Osteocyte (in vitro differentiated cells): ENCODE results near the gene ROBO2. TPM values are rescaled to one million over a fixed set of nuclear protein-coding genes. Genes with fewer than 3 reads are reported as not detected.

Experiments
- DNase-seq: peaks from one replicate; pipeline ENCODE4 v3.0.0; 2021; ENCODE audit warnings: mixed read lengths; ENCODE audit not compliant: unreplicated experiment; ENCODE audit errors: extremely low spot score
- H3K27ac Mint-ChIP-seq: one replicate; pipeline ENCODE4 v1.8.0; 2021; ENCODE audit warnings: mild to moderate bottlenecking, mixed read lengths; ENCODE audit not compliant: unreplicated experiment
- H3K27me3 Mint-ChIP-seq: one replicate; pipeline ENCODE4 v1.8.0; 2021; ENCODE audit warnings: mixed read lengths; ENCODE audit not compliant: unreplicated experiment
- H3K36me3 Mint-ChIP-seq: one replicate; pipeline ENCODE4 v1.8.0; 2021; ENCODE audit warnings: mixed read lengths; ENCODE audit not compliant: unreplicated experiment
- H3K4me1 Mint-ChIP-seq: one replicate; pipeline ENCODE4 v1.8.0; 2021; ENCODE audit warnings: mixed read lengths; ENCODE audit not compliant: unreplicated experiment
- H3K4me3 Mint-ChIP-seq: one replicate; pipeline ENCODE4 v1.8.0; 2021; ENCODE audit warnings: mild to moderate bottlenecking, moderate library complexity, mixed read lengths; ENCODE audit not compliant: unreplicated experiment
- H3K9me3 Mint-ChIP-seq: one replicate; pipeline ENCODE4 v1.8.0; 2021; ENCODE audit warnings: mixed read lengths; ENCODE audit not compliant: unreplicated experiment
- CTCF ChIP-seq: fragments of 200-600 bp; sonication (generic); IDR thresholded peaks from 2 replicates; pipeline ENCODE4 v1.5.0; 2021; ENCODE audit warnings: antibody characterized with exemption, mild to moderate bottlenecking, moderate library complexity
- total RNA-seq: library from RNA; stranded (reverse); gene quantifications from 2 replicates; pipeline ENCODE4 v1.2.1, GENCODE V29; 2021

Gene ROBO2
- total RNA-seq, 1 donor from 2014 or later = 18.4 TPM

GRCh38 chr3:77489216-77489615 is 449.3 kb downstream of the ROBO2 start:
- H3K27me3 Mint-ChIP-seq = no peaks in the 10 kb centered on the region
- no peak overlapping the region for H3K4me3 Mint-ChIP-seq
- no peak for DNase-seq
- H3K9me3 Mint-ChIP-seq = peaks cover 15% of the 10 kb centered on the region
- peaks cover 16% of the 10 kb centered on the region for H3K36me3 Mint-ChIP-seq
- no peak for TF ChIP-seq CTCF
- no peaks in the 10 kb centered on the region for H3K4me1 Mint-ChIP-seq
- no peak overlapping the region for H3K27ac Mint-ChIP-seq

DNA sequence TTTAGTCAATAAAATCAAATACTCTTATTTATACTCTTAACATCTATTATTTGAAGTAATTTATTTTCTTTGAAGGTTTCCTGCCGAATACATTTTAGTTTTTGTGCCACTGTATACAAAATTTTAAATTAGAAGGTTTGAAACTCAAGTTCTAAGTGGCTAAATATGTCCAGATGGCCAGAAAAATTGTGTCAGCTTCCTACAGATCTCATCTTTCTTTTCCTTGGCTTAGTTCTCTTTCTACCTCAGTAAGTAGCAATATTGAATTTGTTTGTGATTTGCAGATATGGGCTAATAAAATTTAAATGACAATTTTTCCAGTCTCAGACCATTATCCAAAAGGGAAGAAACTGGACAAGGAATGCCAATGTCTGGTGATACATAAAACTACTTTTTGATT is 452.1 kb downstream of the ROBO2 start:
- Mint-ChIP-seq H3K27me3 (no peaks in the 10 kb centered on the region), H3K4me1 (peaks cover 9% of the 10 kb centered on the region), H3K36me3 (peaks cover 3% of the 10 kb centered on the region), H3K4me3 (no peak overlapping the region), H3K9me3 (peaks cover under 1% of the 10 kb centered on the region), H3K27ac (no peak overlapping the region)
- DNase-seq = no peak
- no peak for TF ChIP-seq CTCF

DNA sequence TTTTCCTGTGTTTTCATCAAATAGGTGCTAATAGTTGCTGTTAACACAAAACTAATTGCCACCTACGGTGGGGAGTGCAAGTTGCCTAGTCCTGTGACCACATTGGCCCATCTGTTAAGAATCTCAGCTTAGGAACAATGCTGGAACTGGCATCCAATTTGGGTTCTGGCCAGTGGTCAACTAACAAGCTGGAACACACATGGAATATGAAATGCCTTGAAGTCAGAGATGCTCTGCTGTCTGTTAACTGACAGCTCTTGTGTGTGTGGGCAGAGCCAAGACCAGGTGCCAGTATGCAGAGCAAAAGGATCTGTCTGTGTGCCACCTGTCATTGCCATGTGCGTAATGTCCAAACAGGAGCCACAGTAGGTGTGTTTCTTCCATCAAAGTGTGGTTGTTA is 460.8 kb downstream of the ROBO2 start:
- TF ChIP-seq CTCF = no peak

GRCh38 chr3:77506384-77506783 is 466.5 kb downstream of the ROBO2 start:
- no peak overlapping the region for H3K4me3 Mint-ChIP-seq
- peaks cover 4% of the 10 kb centered on the region for H3K36me3 Mint-ChIP-seq
- H3K27ac Mint-ChIP-seq = no peak overlapping the region
- peaks cover 3% of the 10 kb centered on the region for H3K9me3 Mint-ChIP-seq
- no peaks in the 10 kb centered on the region for H3K27me3 Mint-ChIP-seq
- H3K4me1 Mint-ChIP-seq = peaks cover 7% of the 10 kb centered on the region
- TF ChIP-seq CTCF = no peak
- no peak for DNase-seq

More for the DNA sequence above, 460.8 kb downstream of the ROBO2 start:
- DNase-seq = no peak
- Mint-ChIP-seq H3K27ac (no peak overlapping the region), H3K4me1 (peaks cover 9% of the 10 kb centered on the region), H3K27me3 (no peaks in the 10 kb centered on the region), H3K36me3 (no peaks in the 10 kb centered on the region), H3K4me3 (no peak overlapping the region), H3K9me3 (no peaks in the 10 kb centered on the region)

- DNase-seq = no peak
- Mint-ChIP-seq H3K36me3 (peaks cover 4% of the 10 kb centered on the region), H3K27ac (peak overlapping the region; percentile 50), H3K27me3 (no peaks in the 10 kb centered on the region), H3K4me3 (peak overlapping the region; percentile 27), H3K4me1 (peaks cover 42% of the 10 kb centered on the region), H3K9me3 (peaks cover 3% of the 10 kb centered on the region)
- no peak for TF ChIP-seq CTCF
These were observed 473.6 kb downstream of the ROBO2 start for GRCh38 chr3:77513542-77513941.
